HK-2 (cell line): ENCODE measurements around the gene N4BP3.
"Not testable (repeated sequence)": the region's sequence is repeated elsewhere in the genome, so short reads cannot be mapped to it uniquely, and the experiment has no call there.

Experiments used
- DNase-seq: peaks from one replicate; pipeline ENCODE4 v3.0.0-alpha.2; 2018; ENCODE audit not compliant: unreplicated experiment

N4BP3 gene, protein sequence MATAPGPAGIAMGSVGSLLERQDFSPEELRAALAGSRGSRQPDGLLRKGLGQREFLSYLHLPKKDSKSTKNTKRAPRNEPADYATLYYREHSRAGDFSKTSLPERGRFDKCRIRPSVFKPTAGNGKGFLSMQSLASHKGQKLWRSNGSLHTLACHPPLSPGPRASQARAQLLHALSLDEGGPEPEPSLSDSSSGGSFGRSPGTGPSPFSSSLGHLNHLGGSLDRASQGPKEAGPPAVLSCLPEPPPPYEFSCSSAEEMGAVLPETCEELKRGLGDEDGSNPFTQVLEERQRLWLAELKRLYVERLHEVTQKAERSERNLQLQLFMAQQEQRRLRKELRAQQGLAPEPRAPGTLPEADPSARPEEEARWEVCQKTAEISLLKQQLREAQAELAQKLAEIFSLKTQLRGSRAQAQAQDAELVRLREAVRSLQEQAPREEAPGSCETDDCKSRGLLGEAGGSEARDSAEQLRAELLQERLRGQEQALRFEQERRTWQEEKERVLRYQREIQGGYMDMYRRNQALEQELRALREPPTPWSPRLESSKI

GRCh38 chr5:178113141-178113787 lies at the start of gene N4BP3:
TSS of gene N4BP3 (plus strand) at chr5:178113532. CDS start at chr5:178119584, 6,052 bp downstream.
- peak; percentile 76 for DNase-seq

DNA sequence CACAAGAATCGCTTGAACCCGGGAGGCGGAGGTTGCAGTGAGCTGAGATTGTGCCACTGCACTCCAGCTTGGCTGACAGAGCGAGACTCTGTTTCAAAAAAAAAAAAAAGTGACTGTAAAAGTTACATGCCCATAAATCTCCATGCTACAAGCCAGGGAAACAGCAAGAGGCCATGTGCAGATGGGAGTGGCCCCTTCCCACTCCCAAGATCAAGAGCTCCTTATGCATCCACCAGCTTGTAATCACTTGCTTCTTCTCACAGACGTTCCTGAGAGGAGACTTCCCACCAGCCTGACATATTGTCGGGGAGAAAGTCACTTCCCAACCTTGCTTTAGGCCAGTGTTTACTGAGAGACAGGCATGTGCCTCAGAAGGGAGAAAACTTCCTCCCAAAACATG lies 45.6 kb upstream of the N4BP3 start:
- DNase-seq = no peak

- DNase-seq = no peak
These were observed 45.0 kb upstream of the N4BP3 start for GRCh38 chr5:178068293-178068692.

- peak; percentile 6 for DNase-seq
These were observed 43.4 kb upstream of the N4BP3 start for GRCh38 chr5:178069909-178070308.

- no peak for DNase-seq
These were observed 42.2 kb upstream of the N4BP3 start for GRCh38 chr5:178071108-178071507.

- DNase-seq = no peak
These were observed 40.6 kb upstream of the N4BP3 start for GRCh38 chr5:178072749-178073148.

DNA sequence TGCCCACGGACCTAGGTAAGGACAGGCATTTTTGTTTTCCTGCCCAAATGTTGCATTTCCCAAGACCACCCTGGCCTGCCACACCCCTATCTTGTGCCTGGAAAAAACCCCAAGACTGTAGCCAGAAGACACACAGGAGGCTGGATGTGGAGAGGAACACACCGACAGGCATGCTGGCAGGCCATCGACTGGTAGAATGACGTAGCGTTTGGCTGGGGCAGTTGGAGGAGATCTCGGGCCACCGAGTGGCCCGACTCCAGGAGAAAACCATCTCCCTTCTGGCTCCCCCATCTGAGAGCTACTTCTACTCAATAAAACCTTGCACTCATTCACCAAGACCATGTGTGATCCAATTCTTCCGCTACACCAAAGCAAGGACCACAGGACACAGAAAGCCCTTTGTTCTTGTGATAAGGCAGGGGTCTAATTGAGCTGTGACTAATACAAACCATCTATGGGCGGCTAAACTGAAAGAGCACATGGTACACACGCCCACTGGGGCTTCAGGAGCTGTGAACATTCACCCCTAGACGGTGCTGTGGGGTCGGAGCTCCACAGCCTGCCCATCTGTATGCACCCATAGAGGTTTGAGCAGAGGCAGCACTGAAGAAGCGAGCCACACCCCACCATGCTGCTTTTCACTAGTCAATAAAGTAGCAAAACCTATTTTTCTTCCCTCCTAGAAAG lies 38.9 kb upstream of the N4BP3 start:
- DNase-seq = no peak

- DNase-seq = not testable (repeated sequence)
These were observed 36.4 kb upstream of the N4BP3 start for GRCh38 chr5:178076965-178077364.

GRCh38 chr5:178077751-178078150 lies 35.6 kb upstream of the N4BP3 start:
- no peak for DNase-seq

- no peak for DNase-seq
These were observed 34.9 kb upstream of the N4BP3 start for GRCh38 chr5:178078197-178079010.

DNA sequence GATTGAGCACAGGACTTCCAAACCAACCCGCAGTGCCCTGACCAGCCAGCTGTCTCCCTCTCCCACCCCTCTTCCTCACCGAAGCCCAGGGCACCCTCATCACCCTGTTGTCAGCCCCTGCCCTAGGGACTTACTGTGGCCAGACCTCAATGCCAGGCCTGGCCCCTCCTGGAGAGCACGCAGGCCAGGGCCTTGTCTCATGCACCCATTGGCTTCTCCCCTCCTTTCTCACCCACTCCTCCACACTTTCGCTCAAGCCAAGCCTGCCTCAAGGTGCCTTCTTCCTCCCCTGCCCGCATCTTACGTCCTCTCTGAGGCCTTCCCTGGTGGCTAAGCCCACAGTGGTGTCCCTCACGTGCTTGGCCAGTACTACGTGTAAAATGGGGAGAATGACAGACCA lies 33.3 kb upstream of the N4BP3 start:
- DNase-seq = no peak

- no peak for DNase-seq
These were observed 32.5 kb upstream of the N4BP3 start for GRCh38 chr5:178080618-178081410.

GRCh38 chr5:178081571-178082243 lies 31.6 kb upstream of the N4BP3 start:
- DNase-seq = no peak

DNA sequence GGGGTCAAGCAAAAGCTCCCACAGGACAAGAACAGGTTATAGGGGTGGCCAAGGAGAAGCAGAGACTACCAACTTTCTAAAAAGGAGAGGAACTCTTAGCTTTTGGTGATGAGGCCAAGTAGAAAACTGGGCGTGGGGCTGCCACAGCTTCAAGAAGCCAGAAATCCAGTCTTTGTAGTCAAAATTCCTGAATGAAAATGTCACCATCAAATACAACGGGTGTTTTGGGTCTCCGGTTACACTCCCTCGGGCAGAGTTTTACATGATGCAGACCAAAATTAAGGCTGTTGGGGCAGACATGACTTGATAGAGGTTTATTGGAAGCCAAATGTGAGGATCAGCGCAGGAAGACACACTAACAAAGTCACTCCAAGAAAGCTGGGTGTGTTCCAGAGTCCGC lies 29.4 kb upstream of the N4BP3 start:
- DNase-seq = no peak

- no peak for DNase-seq
These were observed 28.0 kb upstream of the N4BP3 start for GRCh38 chr5:178085316-178085715.

GRCh38 chr5:178086266-178086665 lies 27.1 kb upstream of the N4BP3 start:
- DNase-seq = no peak

DNA sequence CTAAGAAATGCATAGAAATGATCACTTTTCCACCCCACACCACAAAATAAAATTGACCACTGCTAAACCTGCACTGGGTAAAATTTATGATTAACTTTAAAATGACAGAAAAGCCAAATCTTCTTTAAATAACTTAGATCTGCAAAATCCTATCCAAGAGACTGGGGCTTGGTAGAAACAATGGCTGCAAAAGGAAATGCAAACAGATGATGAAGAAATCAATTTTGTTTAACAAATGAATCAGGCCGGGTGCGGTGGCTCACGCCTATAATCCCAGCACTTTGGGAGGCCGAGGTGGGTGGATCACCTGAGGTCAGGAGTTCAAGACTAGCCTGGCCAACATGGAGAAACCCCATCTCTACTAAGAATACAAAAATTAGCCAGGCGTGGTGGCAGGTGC lies 26.1 kb upstream of the N4BP3 start:
- not testable (repeated sequence) for DNase-seq

DNA sequence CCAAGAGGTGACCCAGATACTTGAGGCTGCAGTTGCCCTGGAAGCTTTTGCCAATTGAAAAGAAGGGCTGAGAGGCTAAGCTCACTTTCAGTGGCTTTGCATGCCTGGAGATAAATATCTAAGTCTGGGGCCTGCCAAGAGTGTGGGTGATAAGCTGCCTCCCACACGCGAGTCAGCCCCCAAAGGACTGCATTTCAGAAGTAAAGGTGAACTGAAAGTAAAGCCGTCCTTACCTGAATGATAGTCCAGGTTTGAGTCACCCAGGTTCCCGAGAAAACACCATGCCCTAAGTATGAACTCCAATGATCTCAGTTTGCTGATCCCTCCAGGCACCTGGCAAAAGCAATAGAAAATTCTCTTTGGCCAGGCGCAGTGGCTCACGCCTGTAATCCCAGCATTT lies 22.5 kb upstream of the N4BP3 start:
- no peak for DNase-seq

DNA sequence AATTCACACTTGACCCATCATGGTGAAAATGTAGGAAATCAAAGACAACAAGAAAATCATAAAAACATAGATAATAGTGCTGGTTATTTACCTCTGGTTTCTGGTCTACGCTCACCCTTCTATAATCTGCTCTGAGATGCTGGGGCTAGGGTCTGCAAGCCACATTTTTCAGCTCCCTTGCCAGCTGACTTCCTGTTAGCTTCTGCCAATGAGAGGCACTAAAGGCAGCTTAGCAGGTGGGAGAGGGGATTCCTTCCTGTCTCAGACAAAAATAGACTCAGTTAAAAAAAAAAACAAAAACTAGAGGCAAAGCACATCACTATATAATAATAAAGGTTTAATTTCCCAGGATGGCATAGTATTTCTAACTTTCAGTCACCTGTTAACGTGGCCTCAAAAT lies 20.2 kb upstream of the N4BP3 start:
- DNase-seq = no peak

DNA sequence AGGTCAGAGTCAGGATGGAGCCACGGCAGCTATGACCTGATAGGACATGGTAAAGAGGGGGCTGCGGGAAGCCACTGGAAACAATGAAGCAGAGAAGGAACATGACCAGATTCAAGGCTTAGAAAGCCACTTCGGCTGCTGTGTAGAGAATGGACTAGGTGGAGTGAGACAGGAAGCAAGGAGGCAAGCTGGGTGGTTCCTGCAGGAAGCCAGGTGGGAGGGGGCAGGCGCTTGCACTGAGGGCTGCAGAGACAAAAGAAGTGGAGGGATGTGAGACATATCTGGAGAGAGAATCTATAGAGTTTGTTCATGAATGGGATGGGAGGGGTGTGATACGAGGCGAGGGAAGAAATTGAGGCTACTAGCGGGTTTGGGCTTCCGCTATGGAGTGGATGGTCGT lies 19.0 kb upstream of the N4BP3 start:
- DNase-seq = no peak
